Lung (tissue), 12 donors: ENCODE measurements around the gene PTPRN2. TPM values are rescaled to one million over a fixed set of nuclear protein-coding genes. Genes with fewer than 3 reads are reported as not detected.

Experiments used
- ATAC-seq: fragments of 200-7000 bp; cut with Tn5 transposase; one replicate; pipeline ENCODE4 v1.9.1; 2020; ENCODE audit warnings: moderate number of reproducible peaks; ENCODE audit not compliant: insufficient read depth, low FRiP score
- DNase-seq, 3 donors: peaks; one replicate each; pipeline ENCODE4 v3.0.0-alpha.2; 2013 to 2017
- H3K27ac ChIP-seq, 2 donors: one replicate each; pipeline ENCODE4 v1.5.1; 2013; ENCODE audit warnings: mild to moderate bottlenecking in 2 of 2, moderate library complexity in 2 of 2, control low read depth in 1 of 2, inconsistent platforms in 1 of 2, low read depth in 1 of 2, low read length in 1 of 2
- H3K27me3 ChIP-seq, 3 donors: one replicate each; pipeline ENCODE4 v1.5.1; 2013; ENCODE audit warnings: low read length in 2 of 3; ENCODE audit not compliant: control insufficient read depth in 3 of 3, insufficient read depth in 3 of 3
- H3K36me3 ChIP-seq, 4 donors: one replicate each; pipeline ENCODE4 v1.5.1; 2013; ENCODE audit warnings: low read length in 4 of 4, mild to moderate bottlenecking in 1 of 4, moderate library complexity in 1 of 4; ENCODE audit not compliant: control insufficient read depth in 4 of 4, insufficient read depth in 4 of 4
- H3K4me1 ChIP-seq, 5 donors: one replicate each; pipeline ENCODE4 v1.5.1; 2013; ENCODE audit warnings: low read length in 5 of 5, mild to moderate bottlenecking in 2 of 5, moderate library complexity in 1 of 5; ENCODE audit not compliant: control insufficient read depth in 5 of 5, insufficient read depth in 5 of 5
- H3K4me3 ChIP-seq: one replicate; pipeline ENCODE4 v1.5.1; 2013; ENCODE audit warnings: mild to moderate bottlenecking, control low read depth, moderate library complexity
- H3K9ac ChIP-seq, 2 donors: one replicate each; pipeline ENCODE4 v1.5.1; 2013; ENCODE audit warnings: low read length in 2 of 2, control low read depth in 1 of 2; ENCODE audit not compliant: insufficient read depth in 1 of 2
- H3K9me3 ChIP-seq, 4 donors: one replicate each; pipeline ENCODE4 v1.5.1; 2013; ENCODE audit warnings: low read length in 3 of 4, mild to moderate bottlenecking in 1 of 4, moderate library complexity in 1 of 4; ENCODE audit not compliant: control insufficient read depth in 4 of 4, insufficient read depth in 3 of 4
- WGBS, 2 donors: extraction: QIAGEN DNeasy Blood & Tissue Kit; methylation state at CpG; one replicate each; pipeline ENCODE4 v1.1.7; 2013; 5-methylcytosine and 5-hydroxymethylcytosine counted together
- polyA plus RNA-seq, 2 donors: library from polyadenylated mRNA; stranded (reverse); fragments of 200-250 nt; gene quantifications; one replicate each; pipeline ENCODE4 v1.2.1, GENCODE V29; 2013
- total RNA-seq, 2 donors: library from RNA; depleted of rRNA in 1 of 2; stranded (reverse); fragments of >200 nt in 1 of 2; gene quantifications; one replicate each; pipeline ENCODE4 v1.2.1, GENCODE V29; 2014 to 2021
- TF ChIP-seq, protein P1 (sequence below): IDR thresholded peaks from 2 replicates; pipeline ENCODE4 v1.5.1; 2012; ENCODE audit warnings: mild to moderate bottlenecking; ENCODE audit errors: control extremely low read depth, extremely low read depth
- donor health status: control.
- donor health status: control.
- donor health status: Bipolar disorder and iron deficiency.
- donor health status: healthy.
- donor health status: DM: yes; HTN: yes; CAD: no.

PTPRN2 gene
- total and polyA plus RNA-seq, 4 donors = 2.1 to 7.4 (median 4.4) TPM

DNA sequence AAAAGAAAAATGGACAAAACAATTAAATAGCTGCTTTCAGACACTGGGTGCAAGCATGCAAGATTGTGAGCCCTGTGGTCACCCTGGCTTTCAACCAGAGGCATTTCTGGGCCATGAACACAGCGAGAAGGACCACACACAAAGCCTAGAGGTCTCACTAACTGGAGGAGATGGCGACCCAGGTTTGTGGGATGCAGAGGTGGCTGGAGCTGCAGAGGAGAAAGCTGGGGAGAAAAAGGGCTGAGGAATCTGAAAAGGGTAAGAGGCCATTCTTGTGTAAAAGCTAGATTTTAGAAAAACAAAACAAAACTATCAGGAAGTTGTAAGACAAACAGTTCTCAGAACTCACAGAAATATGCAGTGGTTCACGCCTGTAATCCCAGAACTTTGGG is 30.1 kb upstream of the PTPRN2 start:
- WGBS, 2 donors = 92 to 97% methylated on average over 3 of the region's 3 CpGs
- ATAC-seq (no peak), DNase-seq (peak in 1 of 3 donors; percentile 2)
- TF ChIP-seq, protein P1, sequence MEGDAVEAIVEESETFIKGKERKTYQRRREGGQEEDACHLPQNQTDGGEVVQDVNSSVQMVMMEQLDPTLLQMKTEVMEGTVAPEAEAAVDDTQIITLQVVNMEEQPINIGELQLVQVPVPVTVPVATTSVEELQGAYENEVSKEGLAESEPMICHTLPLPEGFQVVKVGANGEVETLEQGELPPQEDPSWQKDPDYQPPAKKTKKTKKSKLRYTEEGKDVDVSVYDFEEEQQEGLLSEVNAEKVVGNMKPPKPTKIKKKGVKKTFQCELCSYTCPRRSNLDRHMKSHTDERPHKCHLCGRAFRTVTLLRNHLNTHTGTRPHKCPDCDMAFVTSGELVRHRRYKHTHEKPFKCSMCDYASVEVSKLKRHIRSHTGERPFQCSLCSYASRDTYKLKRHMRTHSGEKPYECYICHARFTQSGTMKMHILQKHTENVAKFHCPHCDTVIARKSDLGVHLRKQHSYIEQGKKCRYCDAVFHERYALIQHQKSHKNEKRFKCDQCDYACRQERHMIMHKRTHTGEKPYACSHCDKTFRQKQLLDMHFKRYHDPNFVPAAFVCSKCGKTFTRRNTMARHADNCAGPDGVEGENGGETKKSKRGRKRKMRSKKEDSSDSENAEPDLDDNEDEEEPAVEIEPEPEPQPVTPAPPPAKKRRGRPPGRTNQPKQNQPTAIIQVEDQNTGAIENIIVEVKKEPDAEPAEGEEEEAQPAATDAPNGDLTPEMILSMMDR = no peak
- H3K4me1 ChIP-seq = no peaks in the 10 kb centered on the region
- no peaks in the 10 kb centered on the region for H3K27me3 ChIP-seq
- H3K27ac ChIP-seq = no peak overlapping the region
- no peak overlapping the region for H3K9ac ChIP-seq
- peaks cover 0 to 2% (median 0%) of the 10 kb centered on the region in 4 donors for H3K36me3 ChIP-seq
- no peak overlapping the region for H3K4me3 ChIP-seq
- no peaks in the 10 kb centered on the region for H3K9me3 ChIP-seq

DNA sequence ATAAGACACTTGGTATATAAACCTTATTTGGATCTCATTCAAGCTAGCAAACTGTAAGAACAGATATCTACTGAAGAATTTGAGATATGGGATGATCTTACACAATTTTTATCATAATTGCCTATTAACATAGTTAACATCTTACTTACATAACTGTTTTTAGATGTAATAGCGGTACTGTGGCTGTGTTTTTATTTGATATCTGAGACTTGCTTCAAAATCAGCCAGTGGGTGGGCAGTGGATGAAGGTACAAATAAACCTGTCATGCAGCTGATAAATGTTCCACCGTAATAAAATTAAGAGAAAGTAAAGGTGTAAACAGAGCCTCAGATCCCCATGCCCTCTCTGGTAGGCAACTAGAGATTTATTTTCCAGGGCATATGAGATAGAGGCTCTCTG is 28.4 kb upstream of the PTPRN2 start:
- WGBS, 2 donors = 87 to 99% methylated on average over 2 of the region's 2 CpGs
- Histone ChIP-seq H3K9me3 (no peaks in the 10 kb centered on the region), H3K36me3 (peaks cover 0 to 2% (median 0%) of the 10 kb centered on the region in 4 donors), H3K4me1 (no peaks in the 10 kb centered on the region), H3K27me3 (no peaks in the 10 kb centered on the region), H3K4me3 (no peak overlapping the region), H3K9ac (no peak overlapping the region), H3K27ac (no peak overlapping the region)
- DNase-seq = no peak
- TF ChIP-seq, protein P1 = no peak
- no peak for ATAC-seq

DNA sequence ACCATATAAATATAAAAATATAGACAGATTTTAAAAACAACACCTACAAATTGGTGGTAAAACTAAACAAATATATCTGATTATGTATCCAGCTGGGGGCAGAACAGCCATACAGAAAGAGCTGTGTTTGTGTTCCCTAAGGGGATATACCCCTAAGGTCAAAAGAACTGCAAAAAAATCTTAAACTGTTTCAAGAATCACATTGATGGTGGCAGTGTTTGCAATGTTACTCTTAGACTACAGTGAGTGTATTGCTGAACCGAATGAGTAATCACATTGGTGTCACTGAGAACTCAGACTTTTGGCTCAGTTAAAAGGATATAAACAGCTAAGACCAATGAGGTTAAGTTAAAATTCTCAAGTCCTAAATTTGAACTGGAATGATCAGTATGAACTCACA is 27.1 kb upstream of the PTPRN2 start:
- Histone ChIP-seq H3K4me1 (no peaks in the 10 kb centered on the region), H3K9me3 (peaks cover 0 to under 1% (median 0%) of the 10 kb centered on the region in 4 donors), H3K4me3 (no peak overlapping the region), H3K9ac (no peak overlapping the region), H3K27ac (no peak overlapping the region), H3K27me3 (no peaks in the 10 kb centered on the region), H3K36me3 (peaks cover 0 to 2% (median 0%) of the 10 kb centered on the region in 4 donors)
- ATAC-seq = no peak
- 67 to 89% methylated on average over 1 of the region's 1 CpG for WGBS, 2 donors
- TF ChIP-seq, protein P1 = no peak
- no peak for DNase-seq

DNA sequence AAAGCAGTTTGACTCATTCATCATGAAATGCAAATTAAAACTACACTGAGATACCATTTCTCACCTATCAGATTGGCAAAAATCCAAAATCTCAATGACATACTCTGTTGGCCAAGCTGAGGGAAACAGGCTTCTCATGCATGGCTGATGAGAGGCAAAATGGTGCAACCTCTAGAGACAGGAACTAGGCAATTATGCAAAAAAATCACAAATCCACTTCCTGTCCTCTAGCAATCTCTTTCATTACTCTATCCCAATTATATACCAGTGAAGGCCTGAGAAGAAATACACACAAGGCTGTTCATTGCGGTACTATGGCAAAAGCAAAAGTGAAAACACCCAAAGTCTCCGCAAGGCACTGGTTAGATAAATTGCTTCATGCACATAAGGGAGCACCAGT is 25.9 kb upstream of the PTPRN2 start:
- Histone ChIP-seq H3K4me1 (no peaks in the 10 kb centered on the region), H3K9me3 (peaks cover 0 to 2% (median 0%) of the 10 kb centered on the region in 4 donors), H3K27ac (no peak overlapping the region), H3K36me3 (no peaks in the 10 kb centered on the region), H3K9ac (no peak overlapping the region), H3K27me3 (no peaks in the 10 kb centered on the region), H3K4me3 (no peak overlapping the region)
- no peak for ATAC-seq
- whole genome bisulfite sequencing, 2 donors = 98 to 99% methylated on average over 2 of the region's 2 CpGs
- DNase-seq = no peak
- TF ChIP-seq, protein P1 = no peak
